Gastrocnemius medialis (tissue), 4 donors: Measurements from ENCODE around the gene MYO18B. TPM values are rescaled to one million over a fixed set of nuclear protein-coding genes. Genes with fewer than 3 reads are reported as not detected.

Source experiments
- ATAC-seq, 2 donors: fragments of 150-250 bp; one replicate each; pipeline ENCODE4 v1.9.1; 2016
- DNase-seq, 2 donors: peaks; one replicate each; pipeline ENCODE4 v3.0.0-alpha.2; 2019
- H3K27ac ChIP-seq, 4 donors: fragments of 200-600 bp; sonication (generic); 1 replicate in 1 of 4; 2 replicates in 3 of 4; pipeline ENCODE4 v1.5.1; 2016 to 2018; ENCODE audit warnings: mild to moderate bottlenecking in 2 of 4, moderate library complexity in 1 of 4
- H3K27me3 ChIP-seq, 3 donors: fragments of 200-600 bp; sonication (generic) in 2 of 3; 1 replicate in 1 of 3; 2 replicates in 2 of 3; pipeline versions ENCODE4 v1.5.1 to v1.6.0; 2016 to 2019; ENCODE audit warnings: mild to moderate bottlenecking in 1 of 3, moderate library complexity in 1 of 3
- H3K36me3 ChIP-seq, 2 donors: fragments of 200-600 bp; sonication (generic) in 1 of 2; one replicate each; pipeline ENCODE4 v1.5.1; 2017 to 2018
- H3K4me1 ChIP-seq, 2 donors: fragments of 200-600 bp; sonication (generic) in 1 of 2; one replicate each; pipeline ENCODE4 v1.5.1; 2016 to 2017; ENCODE audit warnings: mild to moderate bottlenecking in 2 of 2
- H3K4me3 ChIP-seq, 4 donors: fragments of 200-600 bp; sonication (generic) in 3 of 4; 1 replicate in 1 of 4; 2 replicates in 3 of 4; pipeline ENCODE4 v1.5.1; 2016 to 2019; ENCODE audit warnings: mild to moderate bottlenecking in 2 of 4
- H3K9me3 ChIP-seq, 3 donors: fragments of 200-600 bp; sonication (generic) in 2 of 3; 1 replicate in 1 of 3; 2 replicates in 2 of 3; pipeline ENCODE4 v1.5.1; 2016 to 2019
- POLR2A ChIP-seq, 2 donors: fragments of 450-650 bp; IDR thresholded peaks; one replicate each; pipeline ENCODE4 v1.6.1; 2017; ENCODE audit warnings: antibody characterized with exemption in 2 of 2, mild to moderate bottlenecking in 2 of 2, moderate library complexity in 2 of 2
- in situ Hi-C, 4 donors: fragments of 200-750 bp; cut with MboI; loops; one replicate each; pipeline versions ENCODE4 v1.15.0 to v1.8.0; 2017; ENCODE audit warnings: low sequenced_read_pairs in 4 of 4
- intact Hi-C: fragments of 100-400 bp; cut with DNase I; formaldehyde crosslinking; loops from one replicate; pipeline ENCODE4 v1.15.1; 2023; ENCODE audit warnings: low total_unique reads
- total RNA-seq, 4 donors: library from RNA; depleted of rRNA; stranded (reverse); fragments of >200 nt; gene quantifications; one replicate each; pipeline versions ENCODE4 v1.1.0 to v1.2.3, GENCODE V29; 2016
- TF ChIP-seq, protein P1 (sequence below), 5 experiments: fragments of 450-650 bp in 3 of 5; fragments of 200-600 bp in 2 of 5; sonication (generic) in 2 of 5; IDR thresholded peaks in 4 of 5; conservative IDR thresholded peaks in 1 of 5; 1 replicate in 4 of 5; 2 replicates in 1 of 5; pipeline ENCODE4 v1.5.1; 2016 to 2019; ENCODE audit warnings: antibody characterized with exemption in 5 of 5, mild to moderate bottlenecking in 3 of 5, moderate library complexity in 3 of 5

The MYO18B gene
- total RNA-seq, 4 donors from 2014 or later, result 273 to 408 (median 362) TPM

DNA sequence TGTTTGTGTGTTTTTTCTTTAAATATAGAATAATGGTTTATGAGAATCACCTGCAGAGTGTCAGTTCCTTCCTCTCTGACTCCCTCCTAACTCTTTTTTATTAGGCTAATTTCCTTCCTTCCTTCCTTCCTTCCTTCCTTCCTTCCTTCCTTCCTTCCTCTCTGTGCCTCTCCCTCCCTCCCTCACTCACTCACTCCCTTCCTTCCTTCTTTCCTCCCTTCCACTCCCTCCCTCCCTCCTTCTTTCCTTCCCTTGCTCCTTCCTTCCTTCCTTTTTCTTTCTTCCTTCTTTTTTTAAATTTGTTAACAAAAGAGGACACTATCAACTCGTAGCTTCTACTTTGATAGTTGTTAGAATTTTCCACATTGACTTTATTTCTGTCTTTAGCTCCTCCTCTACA, 274.9 kb downstream of the MYO18B start:
- TF ChIP-seq, protein P1, sequence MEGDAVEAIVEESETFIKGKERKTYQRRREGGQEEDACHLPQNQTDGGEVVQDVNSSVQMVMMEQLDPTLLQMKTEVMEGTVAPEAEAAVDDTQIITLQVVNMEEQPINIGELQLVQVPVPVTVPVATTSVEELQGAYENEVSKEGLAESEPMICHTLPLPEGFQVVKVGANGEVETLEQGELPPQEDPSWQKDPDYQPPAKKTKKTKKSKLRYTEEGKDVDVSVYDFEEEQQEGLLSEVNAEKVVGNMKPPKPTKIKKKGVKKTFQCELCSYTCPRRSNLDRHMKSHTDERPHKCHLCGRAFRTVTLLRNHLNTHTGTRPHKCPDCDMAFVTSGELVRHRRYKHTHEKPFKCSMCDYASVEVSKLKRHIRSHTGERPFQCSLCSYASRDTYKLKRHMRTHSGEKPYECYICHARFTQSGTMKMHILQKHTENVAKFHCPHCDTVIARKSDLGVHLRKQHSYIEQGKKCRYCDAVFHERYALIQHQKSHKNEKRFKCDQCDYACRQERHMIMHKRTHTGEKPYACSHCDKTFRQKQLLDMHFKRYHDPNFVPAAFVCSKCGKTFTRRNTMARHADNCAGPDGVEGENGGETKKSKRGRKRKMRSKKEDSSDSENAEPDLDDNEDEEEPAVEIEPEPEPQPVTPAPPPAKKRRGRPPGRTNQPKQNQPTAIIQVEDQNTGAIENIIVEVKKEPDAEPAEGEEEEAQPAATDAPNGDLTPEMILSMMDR (IDR thresholded peaks at IDR 0.05 in 4 of 5, conservative IDR thresholded peaks at IDR 0.05 in 1 of 5), result no peak
- TF ChIP-seq POLR2A (IDR thresholded peaks at IDR 0.05), result no peak
- no peak overlapping the region for H3K27ac ChIP-seq
- H3K27me3 ChIP-seq, result no peaks in the 10 kb centered on the region
- DNase-seq, result no peak
- no peaks in the 10 kb centered on the region for H3K4me1 ChIP-seq
- no peaks in the 10 kb centered on the region for H3K36me3 ChIP-seq
- in situ Hi-C loops (no loop called here), intact Hi-C loops (no loop called here)
- no peak overlapping the region for H3K4me3 ChIP-seq
- no peak for ATAC-seq
- H3K9me3 ChIP-seq, result no peaks in the 10 kb centered on the region

DNA sequence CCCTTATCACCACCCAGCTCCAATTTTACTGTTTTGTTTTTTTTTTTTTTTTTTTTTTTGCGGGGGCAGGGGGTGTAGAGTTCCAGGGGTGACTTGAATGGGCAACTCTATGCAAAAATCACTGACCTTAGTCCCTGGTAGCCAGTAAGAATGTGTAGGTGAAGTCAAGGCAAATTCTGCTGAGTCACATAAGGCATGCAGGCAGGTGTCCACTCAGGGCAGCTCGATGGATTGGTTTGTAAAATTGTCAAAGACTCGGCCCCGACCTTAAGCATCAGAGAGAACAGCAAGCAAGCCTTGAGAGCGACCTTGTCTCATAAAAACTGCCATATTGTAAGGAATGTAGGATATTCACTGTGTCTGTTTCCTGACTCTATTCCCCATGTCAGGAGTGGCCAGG, 275.9 kb downstream of the MYO18B start:
- TF ChIP-seq POLR2A (IDR thresholded peaks at IDR 0.05), result no peak
- TF ChIP-seq, protein P1 (IDR thresholded peaks at IDR 0.05 in 4 of 5, conservative IDR thresholded peaks at IDR 0.05 in 1 of 5), result no peak
- Histone ChIP-seq H3K27me3 (no peaks in the 10 kb centered on the region), H3K4me1 (no peaks in the 10 kb centered on the region), H3K9me3 (no peaks in the 10 kb centered on the region), H3K27ac (peak overlapping the region in 3 of 4 donors; percentile 18 to 29 (median 22)), H3K36me3 (peaks cover 0 to 8% of the 10 kb centered on the region in 2 donors), H3K4me3 (no peak overlapping the region)
- intact Hi-C loops, result no loop called here
- ATAC-seq, result no peak
- in situ Hi-C loops, result no loop called here
- no peak for DNase-seq

DNA sequence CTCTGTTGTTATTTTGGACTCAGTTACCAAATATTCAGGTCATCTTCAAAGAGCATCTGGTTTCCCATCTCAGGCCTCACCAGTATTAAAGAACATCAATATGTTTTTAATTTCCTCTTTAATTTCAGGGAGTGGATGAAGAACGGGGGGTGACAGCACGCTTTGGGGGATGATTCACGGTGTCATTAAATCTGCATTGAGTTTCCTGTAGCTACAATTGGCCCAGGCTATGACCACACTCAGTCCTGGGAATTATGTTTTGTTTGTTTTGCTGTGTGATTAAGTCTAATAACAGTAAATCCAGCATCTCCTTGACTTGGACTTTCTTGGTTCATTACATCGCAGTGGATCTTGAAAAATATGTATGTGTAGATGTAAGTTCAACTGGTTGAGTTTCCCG, 277.6 kb downstream of the MYO18B start:
- intact Hi-C loops, result no loop called here
- in situ Hi-C loops, result no loop called here
- Histone ChIP-seq H3K36me3 (peaks cover 0 to 8% of the 10 kb centered on the region in 2 donors), H3K27ac (no peak overlapping the region), H3K9me3 (no peaks in the 10 kb centered on the region), H3K4me1 (no peaks in the 10 kb centered on the region), H3K27me3 (no peaks in the 10 kb centered on the region), H3K4me3 (no peak overlapping the region)
- TF ChIP-seq POLR2A (IDR thresholded peaks at IDR 0.05), result no peak
- TF ChIP-seq, protein P1 (IDR thresholded peaks at IDR 0.05 in 4 of 5, conservative IDR thresholded peaks at IDR 0.05 in 1 of 5), result no peak
- no peak for DNase-seq
- no peak for ATAC-seq

DNA sequence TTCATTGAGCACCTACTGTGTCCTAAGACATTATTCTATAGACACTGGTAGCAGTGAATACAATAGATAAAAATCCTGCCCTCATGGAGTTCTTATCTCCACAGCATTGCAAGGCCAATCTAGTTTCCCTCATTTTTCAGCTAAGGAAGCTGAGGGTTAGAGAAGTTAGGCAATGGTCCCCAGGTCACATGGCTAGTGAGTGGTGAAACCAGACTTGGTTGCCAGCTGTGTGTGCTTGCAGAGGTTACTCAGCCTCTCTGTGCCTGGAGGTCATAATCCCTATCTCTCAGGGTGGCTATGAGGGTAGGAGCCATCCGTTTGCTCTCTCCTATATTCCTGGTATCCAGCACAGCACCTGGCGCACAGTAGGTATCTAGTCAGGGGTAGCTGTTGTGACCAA, 279.5 kb downstream of the MYO18B start:
- in situ Hi-C loops, result no loop called here
- Histone ChIP-seq H3K27me3 (no peaks in the 10 kb centered on the region), H3K9me3 (no peaks in the 10 kb centered on the region), H3K36me3 (peaks cover 0 to 13% of the 10 kb centered on the region in 2 donors), H3K4me1 (no peaks in the 10 kb centered on the region), H3K4me3 (no peak overlapping the region), H3K27ac (no peak overlapping the region)
- intact Hi-C loops, result no loop called here
- peak in 1 of 2 donors; percentile 15 for ATAC-seq
- no peak for TF ChIP-seq POLR2A (IDR thresholded peaks at IDR 0.05)
- TF ChIP-seq, protein P1 (IDR thresholded peaks at IDR 0.05 in 4 of 5, conservative IDR thresholded peaks at IDR 0.05 in 1 of 5), result no peak
- no peak for DNase-seq

DNA sequence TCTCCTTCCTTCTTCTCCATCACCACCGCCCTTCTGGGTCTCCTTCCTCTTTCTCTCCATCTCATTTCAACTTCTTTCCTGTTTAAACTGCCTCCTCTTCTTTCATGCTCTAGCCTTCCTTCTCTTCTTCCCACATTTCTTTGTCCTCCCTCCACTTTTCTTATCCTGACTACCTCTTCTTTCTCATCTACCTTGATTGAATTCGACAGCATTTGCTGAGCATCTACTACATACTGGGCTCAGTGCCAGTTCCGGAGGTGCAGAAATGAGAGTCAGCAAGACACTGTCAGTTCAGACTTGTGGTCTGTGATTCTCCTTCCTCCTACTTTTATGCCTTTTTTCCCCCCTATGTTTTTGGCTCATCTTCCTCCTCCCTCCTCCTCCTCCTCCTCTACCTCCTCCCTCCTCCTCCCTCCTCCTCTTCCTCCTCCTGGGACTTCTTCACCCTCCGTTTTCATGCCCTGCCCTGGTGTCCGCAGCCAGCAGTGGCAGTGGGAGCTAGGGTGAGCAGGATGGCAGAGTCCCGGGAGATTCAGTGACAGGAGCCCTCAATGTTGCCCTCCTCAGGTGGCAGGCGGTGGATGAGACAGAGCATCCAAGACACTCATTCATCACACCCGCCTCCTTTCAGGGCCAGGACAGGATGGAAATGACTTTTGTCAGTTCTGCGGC, 281.3 kb downstream of the MYO18B start:
- no peak for DNase-seq
- TF ChIP-seq POLR2A (IDR thresholded peaks at IDR 0.05), result no peak
- TF ChIP-seq, protein P1 (IDR thresholded peaks at IDR 0.05 in 4 of 5, conservative IDR thresholded peaks at IDR 0.05 in 1 of 5), result no peak
- peaks cover 0 to 22% of the 10 kb centered on the region in 2 donors for H3K36me3 ChIP-seq
- no peak for ATAC-seq
- no peaks in the 10 kb centered on the region for H3K27me3 ChIP-seq
- H3K27ac ChIP-seq, result no peak overlapping the region
- in situ Hi-C loops, result no loop called here
- no peak overlapping the region for H3K4me3 ChIP-seq
- intact Hi-C loops, result no loop called here
- H3K4me1 ChIP-seq, result no peaks in the 10 kb centered on the region
- no peaks in the 10 kb centered on the region for H3K9me3 ChIP-seq
